TTC549 (cell line): ENCODE measurements around the gene CST11.
"Not testable (repeated sequence)": the region's sequence is repeated elsewhere in the genome, so short reads cannot be mapped to it uniquely, and the experiment has no call there.

Experiments
- FAIRE-seq: peaks from 2 replicates; lab custom pipeline; 2012; peaks lifted over from hg19 to GRCh38; lab: Jason Lieb, UNC

The CST11 gene

GRCh38 chr20:23452776-23453175 lies at the start of gene CST11:
Gene CST11 (minus strand): TSS chr20:23452876. CDS start chr20:23452811, 65 bp downstream.
- no peak for FAIRE-seq

GRCh38 chr20:23501926-23502325 lies 49.2 kb upstream of the CST11 start:
- no peak for FAIRE-seq

- FAIRE-seq: no peak
These were observed 44.9 kb upstream of the CST11 start for GRCh38 chr20:23497536-23497935.

GRCh38 chr20:23493172-23493772 lies 40.6 kb upstream of the CST11 start:
- FAIRE-seq: no peak

- no peak for FAIRE-seq
These were observed 39.6 kb upstream of the CST11 start for GRCh38 chr20:23492292-23492691.

GRCh38 chr20:23490817-23491216 lies 38.1 kb upstream of the CST11 start, which contains the start of gene CST8:
Gene CST8 (plus strand): TSS chr20:23491117. CDS start chr20:23491668, 551 bp downstream.
- FAIRE-seq: no peak

GRCh38 chr20:23488996-23489395 lies 36.3 kb upstream of the CST11 start:
- FAIRE-seq: no peak

GRCh38 chr20:23488470-23488869 lies 35.8 kb upstream of the CST11 start:
- no peak for FAIRE-seq

GRCh38 chr20:23484081-23484480 lies 31.4 kb upstream of the CST11 start:
- no peak for FAIRE-seq

GRCh38 chr20:23482138-23482537 lies 29.5 kb upstream of the CST11 start:
- FAIRE-seq: no peak

- FAIRE-seq: no peak
These were observed 26.4 kb upstream of the CST11 start for GRCh38 chr20:23479043-23479442.

- FAIRE-seq: no peak
These were observed 24.5 kb upstream of the CST11 start for GRCh38 chr20:23477223-23477622.

GRCh38 chr20:23476015-23476754 lies 23.5 kb upstream of the CST11 start:
- no peak for FAIRE-seq

- no peak for FAIRE-seq
These were observed 22.7 kb upstream of the CST11 start for GRCh38 chr20:23475395-23475794.

GRCh38 chr20:23473293-23473692 lies 20.6 kb upstream of the CST11 start:
- FAIRE-seq: not testable (repeated sequence)

- FAIRE-seq: not testable (repeated sequence)
These were observed 19.6 kb upstream of the CST11 start for GRCh38 chr20:23472306-23472705.

- not testable (repeated sequence) for FAIRE-seq
These were observed 14.3 kb upstream of the CST11 start for GRCh38 chr20:23466961-23467360.

GRCh38 chr20:23461180-23461579 lies 8.5 kb upstream of the CST11 start:
- FAIRE-seq: no peak

- no peak for FAIRE-seq
These were observed 6.9 kb upstream of the CST11 start for GRCh38 chr20:23459461-23460150.

- no peak for FAIRE-seq
These were observed 4.2 kb upstream of the CST11 start for GRCh38 chr20:23456873-23457272.

GRCh38 chr20:23456409-23456808 lies 3.7 kb upstream of the CST11 start:
- no peak for FAIRE-seq

- no peak for FAIRE-seq
These were observed 3.0 kb upstream of the CST11 start for GRCh38 chr20:23455639-23456038.

GRCh38 chr20:23454816-23455215 lies 2.1 kb upstream of the CST11 start:
- FAIRE-seq: no peak
